HFFc6 (cell line): Measurements from ENCODE around the gene CEP131. TPM values are rescaled to one million over a fixed set of nuclear protein-coding genes. Genes with fewer than 3 reads are reported as not detected.

Experiments used
- DNase-seq: peaks from one replicate; pipeline ENCODE4 v3.0.0-alpha.2; 2018
- H3K27ac Mint-ChIP-seq: 2 replicates; pipeline ENCODE4 v1.8.0; 2020; ENCODE audit warnings: mild to moderate bottlenecking, mixed read lengths
- H3K27me3 Mint-ChIP-seq: 2 replicates; pipeline ENCODE4 v1.8.0; 2021; ENCODE audit warnings: mild to moderate bottlenecking, moderate library complexity, mixed read lengths; ENCODE audit not compliant: insufficient read depth
- H3K36me3 Mint-ChIP-seq: 2 replicates; pipeline ENCODE4 v1.8.0; 2021; ENCODE audit warnings: low read depth, mixed read lengths
- H3K4me1 Mint-ChIP-seq: 2 replicates; pipeline ENCODE4 v1.8.0; 2020; ENCODE audit warnings: low read depth, mixed read lengths
- H3K4me3 Mint-ChIP-seq: 2 replicates; pipeline ENCODE4 v1.8.0; 2020; ENCODE audit warnings: mild to moderate bottlenecking, moderate library complexity, mixed read lengths
- H3K9me3 Mint-ChIP-seq: 2 replicates; pipeline ENCODE4 v1.8.0; 2020; ENCODE audit warnings: mild to moderate bottlenecking, mixed read lengths
- CTCF ChIP-seq: fragments of 200-600 bp; sonication (generic); IDR thresholded peaks from 2 replicates; pipeline ENCODE4 v1.5.0; 2021; ENCODE audit warnings: antibody characterized with exemption, mild to moderate bottlenecking
- total RNA-seq, 6 experiments: library from RNA; stranded (reverse); fragmentation: NEBNext Ultra II Directional; extraction: Animal tissue kit (Norgen Biotek cat#: 25700); gene quantifications; 2 replicates in 1 of 6; 3 replicates in 5 of 6; pipeline ENCODE4 v1.2.3, GENCODE V29; 2021

CEP131 gene
- total RNA-seq, 6 experiments from 2014 or later = 8.3 to 13.2 (median 10.7) TPM

GRCh38 chr17:81164371-81165245 lies 58.2 kb downstream of the CEP131 start:
- no peak overlapping the region for H3K27ac Mint-ChIP-seq
- H3K27me3 Mint-ChIP-seq = peaks cover 18% of the 10 kb centered on the region; the same call in 1 of the 2 replicates

GRCh38 chr17:81163703-81164370 lies 58.9 kb downstream of the CEP131 start:
- Mint-ChIP-seq H3K4me3 (no peak overlapping the region), H3K27ac (no peak overlapping the region), H3K9me3 (no peaks in the 10 kb centered on the region), H3K36me3 (no peaks in the 10 kb centered on the region), H3K4me1 (no peaks in the 10 kb centered on the region), H3K27me3 (peaks cover 18% of the 10 kb centered on the region; the same call in 1 of the 2 replicates)
- no peak for DNase-seq
- TF ChIP-seq CTCF = no peak

More at GRCh38 chr17:81164371-81165245, 58.2 kb downstream of the CEP131 start:
- H3K36me3 Mint-ChIP-seq = no peaks in the 10 kb centered on the region
- TF ChIP-seq CTCF = no peak
- no peak overlapping the region for H3K4me3 Mint-ChIP-seq
- H3K9me3 Mint-ChIP-seq = no peaks in the 10 kb centered on the region
- no peak for DNase-seq
- no peaks in the 10 kb centered on the region for H3K4me1 Mint-ChIP-seq

- Mint-ChIP-seq H3K9me3 (no peaks in the 10 kb centered on the region), H3K4me1 (no peaks in the 10 kb centered on the region), H3K36me3 (no peaks in the 10 kb centered on the region), H3K27me3 (peaks cover 18% of the 10 kb centered on the region; the same call in 1 of the 2 replicates), H3K4me3 (no peak overlapping the region), H3K27ac (no peak overlapping the region)
- TF ChIP-seq CTCF = no peak
- no peak for DNase-seq
Measured at GRCh38 chr17:81163051-81163695, 59.6 kb downstream of the CEP131 start.

- TF ChIP-seq CTCF = no peak
- no peaks in the 10 kb centered on the region for H3K36me3 Mint-ChIP-seq
- DNase-seq = no peak
- no peaks in the 10 kb centered on the region for H3K4me1 Mint-ChIP-seq
- H3K27ac Mint-ChIP-seq = no peak overlapping the region
- H3K4me3 Mint-ChIP-seq = no peak overlapping the region
- no peaks in the 10 kb centered on the region for H3K9me3 Mint-ChIP-seq
- peaks cover 17% of the 10 kb centered on the region; the same call in 1 of the 2 replicates for H3K27me3 Mint-ChIP-seq
Measured at GRCh38 chr17:81162491-81162890, 60.3 kb downstream of the CEP131 start.

GRCh38 chr17:81161972-81162371 lies 60.8 kb downstream of the CEP131 start:
- no peak for DNase-seq
- Mint-ChIP-seq H3K9me3 (no peaks in the 10 kb centered on the region), H3K27ac (no peak overlapping the region), H3K4me3 (no peak overlapping the region), H3K36me3 (no peaks in the 10 kb centered on the region), H3K27me3 (peaks cover 12% of the 10 kb centered on the region; the same call in 1 of the 2 replicates), H3K4me1 (no peaks in the 10 kb centered on the region)
- TF ChIP-seq CTCF = no peak
